Measurements from ENCODE around the gene CACNA1D.

DNA sequence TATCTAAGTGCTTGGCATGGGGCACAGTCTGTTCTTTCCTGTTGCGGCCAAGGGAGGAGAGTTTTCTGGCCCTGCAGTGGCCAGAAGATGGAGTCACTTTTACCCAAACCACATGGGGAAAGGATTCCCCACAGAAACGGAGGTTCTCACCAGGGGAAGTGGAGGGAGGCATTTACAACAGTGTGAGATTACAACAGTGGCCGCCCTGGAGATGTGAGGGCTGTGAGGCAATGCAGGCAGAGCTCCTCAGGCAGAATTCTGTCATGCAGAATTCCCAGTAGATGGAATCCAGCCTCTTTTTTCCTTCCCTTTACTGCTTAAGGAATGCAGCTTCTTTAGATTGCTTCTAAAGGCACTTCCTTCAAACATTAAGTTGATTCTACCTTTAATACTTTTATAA is 83.1 kb downstream of the CACNA1D start:
- TF ChIP-seq, protein P1, sequence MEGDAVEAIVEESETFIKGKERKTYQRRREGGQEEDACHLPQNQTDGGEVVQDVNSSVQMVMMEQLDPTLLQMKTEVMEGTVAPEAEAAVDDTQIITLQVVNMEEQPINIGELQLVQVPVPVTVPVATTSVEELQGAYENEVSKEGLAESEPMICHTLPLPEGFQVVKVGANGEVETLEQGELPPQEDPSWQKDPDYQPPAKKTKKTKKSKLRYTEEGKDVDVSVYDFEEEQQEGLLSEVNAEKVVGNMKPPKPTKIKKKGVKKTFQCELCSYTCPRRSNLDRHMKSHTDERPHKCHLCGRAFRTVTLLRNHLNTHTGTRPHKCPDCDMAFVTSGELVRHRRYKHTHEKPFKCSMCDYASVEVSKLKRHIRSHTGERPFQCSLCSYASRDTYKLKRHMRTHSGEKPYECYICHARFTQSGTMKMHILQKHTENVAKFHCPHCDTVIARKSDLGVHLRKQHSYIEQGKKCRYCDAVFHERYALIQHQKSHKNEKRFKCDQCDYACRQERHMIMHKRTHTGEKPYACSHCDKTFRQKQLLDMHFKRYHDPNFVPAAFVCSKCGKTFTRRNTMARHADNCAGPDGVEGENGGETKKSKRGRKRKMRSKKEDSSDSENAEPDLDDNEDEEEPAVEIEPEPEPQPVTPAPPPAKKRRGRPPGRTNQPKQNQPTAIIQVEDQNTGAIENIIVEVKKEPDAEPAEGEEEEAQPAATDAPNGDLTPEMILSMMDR (IDR thresholded peaks at IDR 0.05), result no peak
- TF ChIP-seq POLR2A (IDR thresholded peaks at IDR 0.05), result no peak
